HCT116 (cell line): Measurements from ENCODE around the gene ZNF333.

Source experiments
- CEBPB ChIP-seq: IDR thresholded peaks from 2 replicates; pipeline ENCODE4 v1.6.1; 2012; ENCODE audit warnings: low read depth
- EZH2phosphoT487 ChIP-seq: fragments of 200-600 bp; IDR thresholded peaks from 2 replicates; pipeline ENCODE4 v1.6.1; 2018; ENCODE audit warnings: antibody characterized with exemption, borderline replicate concordance
- MAX ChIP-seq: IDR thresholded peaks from 2 replicates; pipeline ENCODE4 v1.6.1; 2012
- POLR2A ChIP-seq: IDR thresholded peaks from 2 replicates; pipeline ENCODE4 v1.7.0; 2011; ENCODE audit warnings: borderline replicate concordance; ENCODE audit not compliant: insufficient read depth, insufficient read length; ENCODE audit errors: extremely low read depth
- POLR2AphosphoS5 ChIP-seq: IDR thresholded peaks from 2 replicates; pipeline ENCODE4 v1.6.1; 2011; ENCODE audit warnings: mild to moderate bottlenecking, low read depth, low read length, moderate library complexity
- RAD21 ChIP-seq: IDR thresholded peaks from 2 replicates; pipeline ENCODE4 v1.6.1; 2012; ENCODE audit warnings: low read depth, mild to moderate bottlenecking
- SP1 ChIP-seq: IDR thresholded peaks from 2 replicates; pipeline ENCODE4 v1.6.1; 2012; ENCODE audit warnings: low read depth
- SRF ChIP-seq: IDR thresholded peaks from 2 replicates; pipeline ENCODE4 v1.6.1; 2012; ENCODE audit warnings: low read depth
- TCF7L2 ChIP-seq: IDR thresholded peaks from 2 replicates; pipeline ENCODE4 v1.7.0; 2011; ENCODE audit warnings: borderline replicate concordance, inconsistent platforms; ENCODE audit not compliant: insufficient read depth, insufficient read length; ENCODE audit errors: extremely low read depth
- ZNF274 ChIP-seq: fragments of 200-500 bp; sonication (Bioruptor generic); IDR thresholded peaks from 2 replicates; pipeline ENCODE4 v1.6.1; 2014; ENCODE audit warnings: mild to moderate bottlenecking, low read depth, low read length, inconsistent platforms
- TF ChIP-seq, protein P1 (sequence below), 3 experiments: fragments of 200-600 bp in 1 of 3; sonication (generic) in 1 of 3; IDR thresholded peaks in 2 of 3; conservative IDR thresholded peaks in 1 of 3; 2 replicates each; pipeline ENCODE4 v1.5.1; 2012 to 2017; ENCODE audit warnings: low read depth in 2 of 3, low read length in 2 of 3, antibody characterized with exemption in 1 of 3, borderline replicate concordance in 1 of 3, control low read depth in 1 of 3, mild to moderate bottlenecking in 1 of 3, mixed read lengths in 1 of 3, mixed run types in 1 of 3, moderate library complexity in 1 of 3; ENCODE audit not compliant: insufficient read depth in 1 of 3
- TF ChIP-seq, protein P2 (sequence below): IDR thresholded peaks from 2 replicates; pipeline ENCODE4 v1.6.1; 2012; ENCODE audit warnings: low read depth

DNA sequence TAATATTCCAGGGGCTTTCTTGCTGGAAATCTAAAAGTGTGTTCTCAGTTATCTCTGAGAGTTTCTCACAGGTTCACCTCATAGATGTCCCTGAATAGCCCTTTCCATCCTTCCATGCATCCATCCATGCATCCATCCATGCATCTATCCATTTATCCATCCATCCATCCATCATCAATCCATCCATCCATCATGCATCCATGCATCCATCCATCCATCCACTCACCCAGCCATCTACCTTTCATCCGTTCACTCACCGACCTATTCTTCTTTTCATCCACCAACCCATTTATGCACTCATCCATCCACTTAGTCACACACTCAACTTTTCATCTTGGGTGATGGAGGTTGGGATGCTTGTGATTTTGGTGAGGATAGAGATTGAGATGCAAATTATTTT is 7.8 kb upstream of the ZNF333 start:
- TF ChIP-seq, protein P1, sequence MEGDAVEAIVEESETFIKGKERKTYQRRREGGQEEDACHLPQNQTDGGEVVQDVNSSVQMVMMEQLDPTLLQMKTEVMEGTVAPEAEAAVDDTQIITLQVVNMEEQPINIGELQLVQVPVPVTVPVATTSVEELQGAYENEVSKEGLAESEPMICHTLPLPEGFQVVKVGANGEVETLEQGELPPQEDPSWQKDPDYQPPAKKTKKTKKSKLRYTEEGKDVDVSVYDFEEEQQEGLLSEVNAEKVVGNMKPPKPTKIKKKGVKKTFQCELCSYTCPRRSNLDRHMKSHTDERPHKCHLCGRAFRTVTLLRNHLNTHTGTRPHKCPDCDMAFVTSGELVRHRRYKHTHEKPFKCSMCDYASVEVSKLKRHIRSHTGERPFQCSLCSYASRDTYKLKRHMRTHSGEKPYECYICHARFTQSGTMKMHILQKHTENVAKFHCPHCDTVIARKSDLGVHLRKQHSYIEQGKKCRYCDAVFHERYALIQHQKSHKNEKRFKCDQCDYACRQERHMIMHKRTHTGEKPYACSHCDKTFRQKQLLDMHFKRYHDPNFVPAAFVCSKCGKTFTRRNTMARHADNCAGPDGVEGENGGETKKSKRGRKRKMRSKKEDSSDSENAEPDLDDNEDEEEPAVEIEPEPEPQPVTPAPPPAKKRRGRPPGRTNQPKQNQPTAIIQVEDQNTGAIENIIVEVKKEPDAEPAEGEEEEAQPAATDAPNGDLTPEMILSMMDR (IDR thresholded peaks at IDR 0.05 in 2 of 3, conservative IDR thresholded peaks at IDR 0.05 in 1 of 3; ENCODE audit: borderline replicate concordance in 1 of 3, insufficient read depth in 1 of 3, low read depth in 2 of 3, low read length in 2 of 3), result no peak
- TF ChIP-seq SRF, result no peak
- no peak for TF ChIP-seq RAD21
- no peak for TF ChIP-seq POLR2AphosphoS5
- TF ChIP-seq TCF7L2, result no peak
- TF ChIP-seq CEBPB, result no peak
- no peak for TF ChIP-seq POLR2A
- no peak for TF ChIP-seq MAX
- no peak for TF ChIP-seq ZNF274
- no peak for TF ChIP-seq SP1
- TF ChIP-seq EZH2phosphoT487, result no peak
- TF ChIP-seq, protein P2, sequence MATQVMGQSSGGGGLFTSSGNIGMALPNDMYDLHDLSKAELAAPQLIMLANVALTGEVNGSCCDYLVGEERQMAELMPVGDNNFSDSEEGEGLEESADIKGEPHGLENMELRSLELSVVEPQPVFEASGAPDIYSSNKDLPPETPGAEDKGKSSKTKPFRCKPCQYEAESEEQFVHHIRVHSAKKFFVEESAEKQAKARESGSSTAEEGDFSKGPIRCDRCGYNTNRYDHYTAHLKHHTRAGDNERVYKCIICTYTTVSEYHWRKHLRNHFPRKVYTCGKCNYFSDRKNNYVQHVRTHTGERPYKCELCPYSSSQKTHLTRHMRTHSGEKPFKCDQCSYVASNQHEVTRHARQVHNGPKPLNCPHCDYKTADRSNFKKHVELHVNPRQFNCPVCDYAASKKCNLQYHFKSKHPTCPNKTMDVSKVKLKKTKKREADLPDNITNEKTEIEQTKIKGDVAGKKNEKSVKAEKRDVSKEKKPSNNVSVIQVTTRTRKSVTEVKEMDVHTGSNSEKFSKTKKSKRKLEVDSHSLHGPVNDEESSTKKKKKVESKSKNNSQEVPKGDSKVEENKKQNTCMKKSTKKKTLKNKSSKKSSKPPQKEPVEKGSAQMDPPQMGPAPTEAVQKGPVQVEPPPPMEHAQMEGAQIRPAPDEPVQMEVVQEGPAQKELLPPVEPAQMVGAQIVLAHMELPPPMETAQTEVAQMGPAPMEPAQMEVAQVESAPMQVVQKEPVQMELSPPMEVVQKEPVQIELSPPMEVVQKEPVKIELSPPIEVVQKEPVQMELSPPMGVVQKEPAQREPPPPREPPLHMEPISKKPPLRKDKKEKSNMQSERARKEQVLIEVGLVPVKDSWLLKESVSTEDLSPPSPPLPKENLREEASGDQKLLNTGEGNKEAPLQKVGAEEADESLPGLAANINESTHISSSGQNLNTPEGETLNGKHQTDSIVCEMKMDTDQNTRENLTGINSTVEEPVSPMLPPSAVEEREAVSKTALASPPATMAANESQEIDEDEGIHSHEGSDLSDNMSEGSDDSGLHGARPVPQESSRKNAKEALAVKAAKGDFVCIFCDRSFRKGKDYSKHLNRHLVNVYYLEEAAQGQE, result no peak
